GM21526 (cell line): ENCODE results near the gene ZNF512B.
"Not testable (repeated sequence)": the region's sequence is repeated elsewhere in the genome, so short reads cannot be mapped to it uniquely, and the experiment has no call there.

Source experiments
- ATAC-seq: cut with Tn5 transposase; IDR thresholded peaks from one replicate; pipeline ENCODE4 v1.9.1; 2021; ENCODE audit warnings: moderate library complexity; ENCODE audit not compliant: unreplicated experiment, low FRiP score

ZNF512B gene

DNA sequence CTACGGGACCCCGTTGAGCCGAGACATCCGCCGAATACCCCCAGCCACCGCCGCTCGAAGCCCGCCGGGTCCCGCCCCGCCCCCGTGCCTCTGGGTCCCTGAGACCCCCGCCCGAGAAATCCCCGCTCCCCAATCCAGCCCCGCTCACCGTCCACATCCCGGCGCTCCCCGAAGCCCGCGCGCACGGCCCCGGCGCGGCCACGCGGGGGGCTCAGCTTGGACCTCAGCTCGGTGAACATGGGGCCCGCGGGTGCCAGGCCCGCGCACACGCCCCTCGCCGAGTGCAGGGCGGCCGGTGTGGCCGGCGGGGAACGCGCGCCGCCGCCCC is 9.5 kb upstream of the ZNF512B start:
- ATAC-seq = no peak

GRCh38 chr20:63978319-63979228 is 8.8 kb upstream of the ZNF512B start:
- no peak for ATAC-seq

DNA sequence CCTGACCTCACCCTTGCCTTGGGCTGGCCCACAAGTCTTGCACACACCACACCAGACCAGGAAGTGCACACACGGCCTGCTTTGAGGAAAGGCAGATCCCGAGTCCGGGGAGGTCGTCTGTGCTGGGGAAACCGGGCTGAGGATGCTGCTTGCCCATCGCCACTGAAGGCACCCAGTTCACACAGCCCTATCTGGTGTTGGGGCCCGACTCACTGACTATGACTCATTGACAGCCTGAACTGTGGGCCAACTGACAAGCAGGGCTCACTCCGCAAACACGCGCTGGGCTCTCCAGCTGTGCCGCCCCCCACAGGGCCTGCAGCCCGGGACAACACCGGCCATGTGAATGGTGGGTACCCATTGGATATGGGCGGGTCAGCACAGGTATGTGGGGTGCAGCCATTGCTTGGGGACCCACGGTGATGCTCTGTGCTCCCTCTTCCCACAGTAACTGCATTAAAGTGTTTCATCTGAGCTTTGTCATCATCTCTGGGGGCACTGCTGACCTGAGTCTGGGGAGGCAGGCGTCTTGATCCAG is 8.1 kb upstream of the ZNF512B start:
- ATAC-seq = no peak

GRCh38 chr20:63976980-63977738 is 7.4 kb upstream of the ZNF512B start:
- ATAC-seq = no peak

DNA sequence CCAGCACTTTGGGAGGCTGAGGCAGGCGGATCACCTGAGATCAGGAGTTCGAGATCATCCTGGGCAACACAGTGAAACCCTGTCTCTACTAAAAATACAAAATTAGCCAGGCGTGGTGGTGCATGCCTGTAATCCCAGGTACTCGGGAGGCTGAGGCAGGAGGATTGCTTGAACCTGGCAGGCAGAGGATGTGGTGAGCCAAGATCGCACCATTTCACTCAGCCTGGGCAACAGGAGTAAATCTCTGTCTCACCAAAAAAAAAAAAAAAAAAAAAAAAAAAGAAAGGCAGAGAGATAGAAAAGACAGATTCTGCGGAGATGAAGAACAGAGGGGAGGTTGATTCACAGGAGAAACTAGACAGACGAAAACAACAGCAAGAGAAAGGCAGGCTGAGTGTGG is 6.8 kb upstream of the ZNF512B start:
- not testable (repeated sequence) for ATAC-seq

DNA sequence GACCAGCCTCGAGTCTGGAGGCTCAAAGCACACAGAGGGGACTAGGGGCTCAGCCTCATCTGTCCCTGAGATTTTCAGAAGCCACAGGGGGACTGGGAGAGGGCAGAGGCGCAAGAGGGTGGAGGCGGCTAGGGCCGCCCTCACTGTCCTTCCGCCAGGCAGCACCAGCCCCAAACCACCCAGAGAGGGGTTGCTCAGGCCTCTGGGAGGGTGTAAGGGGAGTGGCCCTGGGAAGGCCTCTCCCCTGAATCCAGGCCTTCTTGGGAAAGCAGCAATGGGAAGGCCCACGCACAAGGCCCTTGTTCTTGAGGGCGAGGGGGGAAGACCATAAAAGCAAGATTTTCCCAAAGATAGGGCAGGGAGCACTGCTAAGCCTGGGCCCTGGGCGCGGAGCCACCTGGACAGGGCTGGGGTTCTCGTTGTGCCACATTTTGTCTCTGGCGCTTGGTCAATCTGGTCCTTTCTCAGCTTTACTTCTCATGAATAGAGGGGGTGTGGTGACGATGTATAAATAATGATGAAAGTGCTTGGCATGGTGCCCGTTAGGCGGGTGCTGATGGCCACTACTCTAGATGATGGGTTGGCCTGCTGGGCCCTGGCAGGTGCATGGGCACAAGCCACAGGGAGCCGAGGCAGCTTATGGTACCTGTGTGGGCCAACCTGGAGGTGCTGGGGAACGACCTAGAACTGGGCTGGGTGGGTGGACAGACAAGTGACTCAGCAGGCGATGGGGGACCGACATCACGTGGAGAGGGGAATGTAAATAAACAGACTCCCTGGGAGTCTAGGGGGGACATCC is 4.9 kb upstream of the ZNF512B start:
- no peak for ATAC-seq

GRCh38 chr20:63973636-63974401 is 4.1 kb upstream of the ZNF512B start:
- no peak for ATAC-seq

GRCh38 chr20:63973160-63973479 is 3.4 kb upstream of the ZNF512B start:
- no peak for ATAC-seq

GRCh38 chr20:63972312-63973159 is 2.8 kb upstream of the ZNF512B start:
- no peak for ATAC-seq

- ATAC-seq = not testable (repeated sequence)
Measured at GRCh38 chr20:63971960-63972311, 2.2 kb upstream of the ZNF512B start.

- ATAC-seq = no peak
Measured at GRCh38 chr20:63970714-63971431, 1.1 kb upstream of the ZNF512B start.

- no peak for ATAC-seq
Measured at GRCh38 chr20:63968928-63969760, 586 bp downstream of the ZNF512B start.

GRCh38 chr20:63968136-63968927 is 1.4 kb downstream of the ZNF512B start:
- no peak for ATAC-seq

GRCh38 chr20:63967330-63968135 is 2.2 kb downstream of the ZNF512B start:
- no peak for ATAC-seq

GRCh38 chr20:63966944-63967322 is 2.8 kb downstream of the ZNF512B start:
- ATAC-seq = no peak

GRCh38 chr20:63966172-63966943 is 3.4 kb downstream of the ZNF512B start:
- no peak for ATAC-seq
